ENCODE results near the gene TACR1.
A peak's percentile ranks its signal among the peaks of the same experiment; 100 is the strongest.

TACR1 gene

GRCh38 chr2:75041731-75042600 lies 157.4 kb downstream of the TACR1 start:
- no peak for DNase-seq

- no peak for DNase-seq
These were observed 158.1 kb downstream of the TACR1 start for GRCh38 chr2:75041226-75041625.

- no peak for DNase-seq
These were observed 163.6 kb downstream of the TACR1 start for GRCh38 chr2:75035444-75036353.

GRCh38 chr2:75033516-75033915 lies 165.8 kb downstream of the TACR1 start:
- DNase-seq, result no peak

- DNase-seq, result no peak
These were observed 167.2 kb downstream of the TACR1 start for GRCh38 chr2:75031906-75032803.

- no peak for DNase-seq
These were observed 168.1 kb downstream of the TACR1 start for GRCh38 chr2:75031171-75031570.

- DNase-seq, result no peak
These were observed 168.9 kb downstream of the TACR1 start for GRCh38 chr2:75030218-75031009.

GRCh38 chr2:75027886-75028285 lies 171.4 kb downstream of the TACR1 start:
- DNase-seq, result no peak

- DNase-seq, result no peak
These were observed 173.5 kb downstream of the TACR1 start for GRCh38 chr2:75025633-75026380.

- DNase-seq, result no peak
These were observed 174.1 kb downstream of the TACR1 start for GRCh38 chr2:75025216-75025615.

- DNase-seq, result peak; percentile 35
These were observed 175.5 kb downstream of the TACR1 start for GRCh38 chr2:75023666-75024455.

- no peak for DNase-seq
These were observed 176.8 kb downstream of the TACR1 start for GRCh38 chr2:75022516-75022915.

GRCh38 chr2:75021672-75022071 lies 177.6 kb downstream of the TACR1 start:
- no peak for DNase-seq

GRCh38 chr2:75020476-75020875 lies 178.8 kb downstream of the TACR1 start:
- DNase-seq, result no peak

GRCh38 chr2:75019790-75020189 lies 179.5 kb downstream of the TACR1 start:
- no peak for DNase-seq

- no peak for DNase-seq
These were observed 181.2 kb downstream of the TACR1 start for GRCh38 chr2:75018162-75018561.

- no peak for DNase-seq
These were observed 187.2 kb downstream of the TACR1 start for GRCh38 chr2:75012080-75012479.

GRCh38 chr2:75010571-75010970 lies 188.7 kb downstream of the TACR1 start:
- no peak for DNase-seq

GRCh38 chr2:75007819-75008218 lies 191.5 kb downstream of the TACR1 start:
- peak; percentile 94 for DNase-seq

- DNase-seq, result no peak
These were observed 192.3 kb downstream of the TACR1 start for GRCh38 chr2:75007061-75007460.

Measured in NCI-H82 (cell line).